A172 (cell line): Measurements from ENCODE around the gene LIMS2. TPM values are rescaled to one million over a fixed set of nuclear protein-coding genes. Genes with fewer than 3 reads are reported as not detected.
A peak's percentile ranks its signal among the peaks of the same experiment; 100 is the strongest.

Experiments
- DNase-seq: peaks from one replicate; pipeline ENCODE4 v3.0.0-alpha.2; 2015; ENCODE audit warnings: low spot score
- total RNA-seq: library from RNA; depleted of rRNA; stranded (reverse); fragments of >200 nt; shearing (Covaris generic); gene quantifications from 2 replicates; pipeline ENCODE4 v1.2.3, GENCODE V29; 2014; rRNA removed

Gene LIMS2
- total RNA-seq, 1 experiment from 2014 or later = 13.8 TPM

- DNase-seq = no peak
These were observed 69.6 kb downstream of the LIMS2 start for GRCh38 chr2:127605691-127606263.

GRCh38 chr2:127604986-127605385, 70.3 kb downstream of the LIMS2 start:
- no peak for DNase-seq

GRCh38 chr2:127599211-127599610, 76.1 kb downstream of the LIMS2 start:
- peak; percentile 18 for DNase-seq

GRCh38 chr2:127598711-127599110, 76.6 kb downstream of the LIMS2 start:
- no peak for DNase-seq

- peak; percentile 54 for DNase-seq
These were observed 77.3 kb downstream of the LIMS2 start for GRCh38 chr2:127597984-127598380.

GRCh38 chr2:127597046-127597983, 78.0 kb downstream of the LIMS2 start:
- no peak for DNase-seq

- DNase-seq = no peak
These were observed 78.9 kb downstream of the LIMS2 start for GRCh38 chr2:127596311-127597045.

- DNase-seq = no peak
These were observed 81.2 kb downstream of the LIMS2 start for GRCh38 chr2:127594116-127594591.

- DNase-seq = no peak
These were observed 81.9 kb downstream of the LIMS2 start for GRCh38 chr2:127593228-127594115.

GRCh38 chr2:127592761-127593227, 82.5 kb downstream of the LIMS2 start:
- no peak for DNase-seq

- peak; percentile 53 for DNase-seq
These were observed 84.0 kb downstream of the LIMS2 start for GRCh38 chr2:127591221-127591923.

- DNase-seq = no peak
These were observed 84.7 kb downstream of the LIMS2 start for GRCh38 chr2:127590386-127591190.

GRCh38 chr2:127589841-127590240, 85.5 kb downstream of the LIMS2 start:
- DNase-seq = no peak

GRCh38 chr2:127589358-127589757, 86.0 kb downstream of the LIMS2 start:
- no peak for DNase-seq

Other genes starting within 250 kb of the LIMS2 start
- gene IWS1, start 149.0 kb downstream of the LIMS2 start, total RNA-seq = 56.2 and 72.9 TPM in 2 replicates
- 1.6 and 6.1 TPM in 2 replicates for gene MYO7B, start 139.8 kb downstream of the LIMS2 start, total RNA-seq
- gene GPR17, start 29.4 kb downstream of the LIMS2 start, total RNA-seq = 0.45 and 0.84 TPM in 2 replicates
- 9.0 and 11.3 TPM in 2 replicates for gene SFT2D3, start 26.0 kb upstream of the LIMS2 start, total RNA-seq
- gene WDR33, start 135.6 kb upstream of the LIMS2 start, total RNA-seq = 25.8 and 29.1 TPM in 2 replicates
- 30.4 and 42.4 TPM in 2 replicates for gene POLR2D, start 182.6 kb upstream of the LIMS2 start, total RNA-seq
- 12.3 and 15.8 TPM in 2 replicates for gene AMMECR1L, start 210.4 kb upstream of the LIMS2 start, total RNA-seq